ENCODE data around the gene CDH13.

Gene CDH13

DNA sequence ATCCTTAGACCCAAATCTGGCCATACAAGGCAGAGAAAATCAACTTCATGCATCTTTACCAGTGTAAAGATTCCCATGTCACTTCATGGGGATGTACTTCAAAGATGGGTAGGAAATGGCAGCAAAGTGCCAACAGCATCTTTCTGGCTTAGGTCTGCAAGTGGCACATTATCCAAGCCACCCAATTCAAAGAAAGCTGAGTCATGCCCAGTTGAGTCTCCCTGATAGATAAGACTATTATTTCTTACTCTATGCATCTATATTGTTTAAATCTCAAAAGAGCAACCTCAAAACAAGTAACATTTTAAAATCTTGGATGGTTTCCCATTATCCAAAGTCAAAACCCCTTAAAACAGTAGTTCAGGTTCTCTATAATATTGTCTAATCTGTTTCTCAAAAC is 1119.8 kb downstream of the CDH13 start:
- DNase-seq (ENCODE audit: low read depth in 3 of 3) = no peak

DNA sequence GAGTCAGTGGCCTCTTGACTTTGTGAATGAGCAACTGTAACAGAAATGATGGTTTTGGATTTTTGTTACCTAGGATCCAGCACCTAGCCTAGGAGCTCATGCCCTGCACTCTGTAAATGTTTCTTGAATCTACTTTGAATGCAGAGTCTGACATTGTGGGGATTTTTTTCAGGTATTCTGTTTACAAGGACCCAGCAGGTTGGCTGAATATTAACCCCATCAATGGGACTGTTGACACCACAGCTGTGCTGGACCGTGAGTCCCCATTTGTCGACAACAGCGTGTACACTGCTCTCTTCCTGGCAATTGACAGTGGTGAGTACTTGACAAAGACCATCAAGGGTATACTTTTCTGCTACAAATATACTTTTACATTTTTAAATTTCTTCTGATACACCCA is 1121.2 kb downstream of the CDH13 start:
- DNase-seq (ENCODE audit: low read depth in 3 of 3) = no peak

DNA sequence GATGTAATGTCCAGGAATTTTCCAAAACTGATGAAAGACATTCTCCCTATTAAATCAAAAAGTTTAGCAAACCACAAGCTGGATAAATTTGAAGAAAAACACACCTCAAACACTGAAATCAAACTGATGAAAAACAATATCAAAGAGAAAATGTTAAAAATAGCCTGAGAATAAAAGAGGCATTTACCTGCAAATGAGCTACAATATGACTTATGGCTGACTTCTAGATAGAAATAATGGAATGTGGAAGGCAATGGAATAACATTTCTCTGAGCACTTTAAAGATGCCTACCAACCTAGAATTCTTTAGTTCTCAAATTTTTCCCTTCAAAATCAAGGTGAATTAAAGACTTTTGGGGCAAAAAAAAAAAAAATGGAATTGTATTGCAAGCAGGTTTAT is 1128.6 kb downstream of the CDH13 start:
- DNase-seq (ENCODE audit: low read depth in 3 of 3) = no peak

DNA sequence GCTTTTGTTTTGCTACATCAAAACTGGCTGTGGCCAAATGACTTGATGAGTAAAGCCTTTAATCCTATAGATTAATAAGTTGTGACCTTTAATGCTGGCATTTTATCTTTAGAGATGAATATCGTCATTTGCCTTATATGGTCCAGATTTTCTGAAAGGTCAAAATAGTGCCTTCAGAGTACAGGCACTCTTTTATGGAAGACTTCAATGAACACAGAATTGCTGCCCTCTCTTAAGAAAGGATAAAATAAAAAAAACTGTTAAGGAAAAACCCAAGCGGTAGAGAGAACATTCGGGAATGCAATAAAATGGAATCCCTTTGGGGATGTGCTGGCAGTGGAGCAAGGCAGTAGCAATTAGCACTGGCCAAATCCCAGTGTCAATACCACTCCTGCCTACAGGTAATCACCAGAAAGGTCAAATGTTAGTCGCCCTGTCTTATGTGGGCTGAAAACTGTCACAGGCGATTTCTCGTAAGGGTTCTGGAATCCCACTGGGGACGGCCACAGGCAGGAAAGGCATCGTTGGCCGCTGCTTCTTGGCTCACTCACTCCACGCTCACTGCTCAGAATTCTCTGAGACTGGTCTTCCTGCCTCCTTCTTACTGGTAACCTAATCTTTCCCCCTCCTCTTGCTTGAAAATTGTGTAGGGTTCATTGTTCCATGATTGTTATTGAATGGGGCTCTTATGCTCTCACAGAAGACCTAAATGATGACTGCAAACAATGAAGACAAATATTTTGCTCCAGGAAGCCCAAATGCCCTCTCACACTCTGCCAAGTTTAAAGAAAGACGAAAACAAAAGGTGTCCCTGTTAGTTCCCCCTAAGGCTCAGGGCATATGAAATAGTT is 1135.6 kb downstream of the CDH13 start:
- no peak for DNase-seq (ENCODE audit: low read depth in 3 of 3)

DNA sequence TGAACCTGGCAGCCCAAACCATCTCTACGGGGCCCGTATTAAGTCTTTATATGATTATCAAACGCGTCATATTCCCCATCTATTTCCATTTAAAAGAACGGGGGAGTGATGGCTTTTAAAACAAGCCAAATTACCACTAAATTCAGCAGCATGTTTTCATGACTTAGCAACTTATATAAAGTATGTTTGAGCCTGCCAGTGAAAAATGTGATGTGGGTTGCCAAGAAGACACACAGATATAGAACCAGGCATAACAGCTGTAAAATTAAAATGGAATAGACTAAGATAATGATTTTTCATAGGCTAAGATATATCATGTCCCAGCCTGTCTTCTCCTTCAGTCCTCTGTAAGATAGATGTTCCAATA is 1136.2 kb downstream of the CDH13 start:
- no peak for DNase-seq (ENCODE audit: low read depth in 3 of 3)

DNA sequence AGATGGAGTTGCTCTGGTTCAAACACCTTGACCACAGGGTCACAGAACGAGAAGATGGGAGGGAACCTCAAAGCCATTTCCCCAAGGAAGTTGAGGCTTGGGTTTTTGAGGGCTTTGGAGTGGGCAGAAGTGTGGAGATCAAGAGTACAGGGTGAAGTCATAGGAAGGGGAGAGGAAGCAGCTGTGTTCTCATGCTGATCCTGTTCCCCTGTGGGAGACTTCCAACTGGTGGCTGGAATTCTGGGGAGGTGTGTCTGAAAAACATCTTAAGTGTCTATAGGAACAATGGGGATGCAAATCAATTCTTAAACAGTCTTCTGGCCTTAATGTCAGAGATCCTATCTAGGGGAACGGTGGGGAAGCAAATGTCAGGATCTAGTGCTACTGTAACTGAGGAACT is 1142.2 kb downstream of the CDH13 start:
- no peak for DNase-seq (ENCODE audit: low read depth in 3 of 3)

DNA sequence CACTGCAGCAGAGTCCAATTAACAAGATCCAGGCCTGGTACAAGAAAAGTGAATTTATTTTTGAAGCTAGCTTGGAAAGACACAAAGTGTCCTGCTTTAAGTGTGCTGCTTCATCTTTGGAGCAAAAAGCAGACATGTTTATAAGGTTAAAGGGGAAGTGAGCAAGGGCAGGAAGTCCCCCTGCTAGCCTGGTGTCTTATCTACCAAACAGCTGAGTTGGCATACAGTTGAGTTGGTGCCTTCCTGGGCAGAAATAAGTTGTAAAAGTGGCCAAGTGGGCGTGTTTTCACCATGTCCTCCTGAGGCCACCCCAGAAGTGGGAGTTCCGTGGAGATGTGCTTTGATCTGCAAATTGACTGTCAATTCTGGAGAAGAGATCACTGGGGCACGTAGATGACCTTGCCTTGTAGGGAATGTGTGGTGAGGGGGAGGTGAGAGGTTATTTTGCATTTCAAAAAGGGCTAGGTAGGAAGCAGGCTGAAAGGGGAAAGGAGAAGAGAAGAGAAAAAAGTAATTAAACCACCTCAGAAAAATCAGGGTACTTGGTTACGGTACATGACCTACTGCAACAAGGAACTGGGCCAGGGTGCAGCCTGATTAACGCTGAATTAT is 1142.7 kb downstream of the CDH13 start:
- DNase-seq (ENCODE audit: low read depth in 3 of 3) = no peak

DNA sequence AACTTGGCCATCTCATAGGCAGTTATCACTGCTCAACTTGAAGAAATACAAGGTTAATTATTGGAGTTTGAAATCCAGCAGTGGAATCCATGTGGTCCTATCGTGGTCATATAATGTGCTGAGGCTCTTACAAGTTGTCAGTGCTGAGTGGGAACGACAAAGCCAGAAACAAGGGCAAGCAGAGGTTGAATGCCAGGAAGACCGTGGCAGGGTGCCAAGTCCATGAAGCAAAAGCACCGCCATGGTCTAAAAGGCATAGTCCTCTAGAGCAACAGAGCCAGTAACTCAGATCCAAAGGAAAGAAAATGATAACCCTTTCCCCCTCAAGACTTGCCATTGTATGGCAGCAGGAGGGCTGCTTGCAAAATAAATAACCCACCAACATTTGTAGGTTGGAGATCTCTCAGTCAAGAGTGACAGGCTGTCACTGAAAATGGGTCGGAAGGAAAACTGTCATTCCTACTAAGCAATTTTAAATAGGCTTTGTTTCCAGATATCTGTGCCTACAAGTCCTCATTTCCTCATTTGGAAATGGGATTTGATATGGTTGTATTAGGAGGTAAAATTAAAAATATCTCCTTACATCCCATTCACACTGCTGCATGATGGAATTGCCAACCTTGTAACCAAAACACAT is 1144.7 kb downstream of the CDH13 start:
- DNase-seq (ENCODE audit: low read depth in 3 of 3) = no peak

DNA sequence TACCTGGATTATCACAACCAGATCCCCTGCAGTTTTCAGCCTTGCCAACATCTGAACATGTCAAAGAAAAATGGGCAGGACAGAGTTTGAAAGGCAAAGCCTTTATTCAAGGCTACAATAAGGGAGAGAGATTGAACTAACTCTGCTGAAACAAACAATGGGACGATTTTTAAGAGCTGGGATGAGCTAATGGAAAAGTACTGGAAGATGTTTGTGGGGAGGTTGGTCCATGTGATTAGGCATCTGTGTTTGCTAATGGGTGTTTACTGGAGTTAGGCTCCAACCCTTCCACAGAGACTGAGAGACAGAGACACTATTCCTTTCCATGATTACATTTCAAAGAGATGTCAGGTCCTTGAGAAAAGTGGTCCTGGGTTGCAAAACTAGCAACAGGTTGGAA is 1146.0 kb downstream of the CDH13 start:
- DNase-seq (ENCODE audit: low read depth in 3 of 3) = no peak

DNA sequence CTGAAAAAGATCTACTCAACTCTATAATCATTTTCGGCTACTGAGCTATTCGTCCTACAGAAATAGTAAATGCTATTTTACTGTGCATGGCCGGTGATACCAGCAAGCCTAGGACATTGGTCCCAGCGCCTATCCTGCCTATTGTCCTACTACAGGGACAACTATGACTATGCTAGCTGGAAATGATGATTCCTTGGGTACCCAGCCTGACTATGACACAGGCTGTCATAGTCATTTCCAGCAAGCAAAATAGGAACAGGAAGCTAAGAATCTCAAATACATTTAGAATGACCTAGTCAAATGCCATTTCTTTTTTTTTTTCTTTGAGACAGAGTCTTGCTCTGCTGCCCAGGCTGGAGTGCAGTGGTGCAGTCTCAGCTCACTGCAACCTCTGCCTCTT is 1147.3 kb downstream of the CDH13 start:
- DNase-seq (ENCODE audit: low read depth in 3 of 3) = no peak

DNA sequence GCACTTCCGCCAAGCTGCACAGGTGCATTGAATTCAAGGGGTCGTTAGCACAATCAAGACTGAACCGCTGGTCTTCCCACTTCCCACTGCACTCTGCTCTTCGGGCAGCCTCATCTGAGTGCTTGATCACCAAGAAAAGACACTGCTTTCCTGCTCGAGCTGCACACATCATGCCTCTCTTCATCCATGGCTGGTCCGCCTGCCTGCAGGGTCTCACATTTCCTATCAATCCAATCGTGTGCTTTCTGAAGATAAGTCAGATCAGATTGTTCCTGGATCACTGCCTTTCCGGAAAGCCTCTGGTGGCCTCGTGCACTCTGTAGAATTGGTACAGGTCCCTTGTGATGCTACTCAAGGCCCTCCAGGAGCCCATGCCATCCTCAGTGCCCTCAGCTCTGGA is 1150.2 kb downstream of the CDH13 start:
- DNase-seq (ENCODE audit: low read depth in 3 of 3) = no peak

DNA sequence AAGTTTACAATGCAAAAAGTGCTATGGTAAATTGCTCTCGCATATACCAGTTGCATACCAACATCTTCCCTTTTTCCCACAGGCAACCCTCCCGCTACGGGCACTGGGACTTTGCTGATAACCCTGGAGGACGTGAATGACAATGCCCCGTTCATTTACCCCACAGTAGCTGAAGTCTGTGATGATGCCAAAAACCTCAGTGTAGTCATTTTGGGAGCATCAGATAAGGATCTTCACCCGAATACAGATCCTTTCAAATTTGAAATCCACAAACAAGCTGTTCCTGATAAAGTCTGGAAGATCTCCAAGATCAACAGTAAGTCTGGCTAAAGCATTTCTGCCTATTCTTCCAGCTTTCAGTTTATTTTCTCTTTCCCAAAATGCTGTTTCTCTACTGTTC is 1153.1 kb downstream of the CDH13 start:
- DNase-seq (ENCODE audit: low read depth in 3 of 3) = no peak

DNA sequence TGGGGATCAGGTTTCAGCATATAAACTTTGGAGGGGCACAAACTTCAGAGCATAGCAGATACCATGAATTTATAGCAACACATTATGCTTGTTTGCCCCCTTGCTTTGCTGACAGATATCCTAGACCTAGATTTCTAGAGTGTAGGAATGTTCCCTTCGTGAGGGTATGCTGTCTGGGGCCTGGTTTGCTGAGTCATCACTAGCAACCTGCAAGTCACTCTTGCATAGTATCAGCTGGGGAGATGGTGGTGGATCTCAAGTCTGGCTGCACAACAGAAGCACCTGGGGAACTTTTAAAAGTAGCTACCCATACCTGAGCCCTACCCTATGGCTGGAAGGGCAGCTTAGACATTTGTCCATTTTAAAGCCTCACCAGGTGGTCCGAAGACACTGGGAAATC is 1158.7 kb downstream of the CDH13 start:
- DNase-seq (ENCODE audit: low read depth in 3 of 3) = no peak

DNA sequence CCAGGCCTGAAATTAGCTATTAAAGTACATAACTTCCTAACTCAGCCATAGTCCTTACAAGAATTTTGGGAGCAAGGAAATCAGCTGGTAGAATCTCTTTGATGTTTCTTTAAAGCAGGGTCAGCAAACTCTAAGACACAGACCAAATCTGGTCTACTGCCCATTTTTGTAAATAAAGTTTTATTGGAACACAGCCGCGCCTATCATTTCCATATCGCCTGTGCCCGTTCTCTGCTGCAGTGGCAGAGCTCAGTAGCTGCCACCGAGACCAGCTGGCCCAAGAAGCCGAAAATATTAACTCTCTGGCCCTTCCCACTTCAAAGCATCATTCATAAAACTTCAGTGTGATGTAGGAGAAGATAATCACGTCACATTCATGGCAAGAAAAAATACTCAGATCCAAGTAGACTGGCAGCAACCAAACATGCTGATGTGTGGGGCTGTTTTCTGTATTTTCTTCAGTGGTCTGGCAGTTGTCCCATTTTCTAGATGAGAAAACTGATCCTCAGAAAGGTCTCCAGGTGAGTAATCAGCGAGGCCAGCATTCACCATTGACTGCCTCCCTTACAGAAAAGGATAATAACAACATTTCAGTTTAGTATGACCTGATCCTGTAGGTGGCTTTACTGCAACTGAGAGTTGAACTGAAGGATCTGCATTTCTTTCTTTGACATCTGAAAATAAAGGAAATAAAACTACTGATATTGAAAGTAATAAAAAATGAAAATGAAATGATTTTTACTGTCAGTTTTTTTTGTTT is 1163.1 kb downstream of the CDH13 start:
- no peak for DNase-seq (ENCODE audit: low read depth in 3 of 3)

DNA sequence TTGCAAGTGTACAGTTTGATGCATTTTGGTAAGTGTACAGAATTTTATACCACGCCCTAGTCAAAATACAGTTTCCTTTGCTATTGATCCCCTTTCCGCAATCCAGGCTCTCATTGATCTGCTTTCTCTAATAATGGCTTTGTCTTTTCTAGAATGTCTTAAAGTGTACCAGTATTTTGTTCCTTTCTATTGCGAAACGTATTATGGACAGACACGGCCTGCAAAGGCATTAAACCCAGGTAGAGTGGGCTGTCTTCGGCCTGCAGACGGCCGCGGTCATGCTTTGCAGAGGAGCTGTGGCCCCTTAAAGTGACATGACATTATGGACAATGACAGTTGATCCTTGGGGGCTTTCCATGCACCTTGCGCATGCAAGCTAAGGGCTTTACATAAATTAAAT is 1165.1 kb downstream of the CDH13 start:
- no peak for DNase-seq (ENCODE audit: low read depth in 3 of 3)

DNA sequence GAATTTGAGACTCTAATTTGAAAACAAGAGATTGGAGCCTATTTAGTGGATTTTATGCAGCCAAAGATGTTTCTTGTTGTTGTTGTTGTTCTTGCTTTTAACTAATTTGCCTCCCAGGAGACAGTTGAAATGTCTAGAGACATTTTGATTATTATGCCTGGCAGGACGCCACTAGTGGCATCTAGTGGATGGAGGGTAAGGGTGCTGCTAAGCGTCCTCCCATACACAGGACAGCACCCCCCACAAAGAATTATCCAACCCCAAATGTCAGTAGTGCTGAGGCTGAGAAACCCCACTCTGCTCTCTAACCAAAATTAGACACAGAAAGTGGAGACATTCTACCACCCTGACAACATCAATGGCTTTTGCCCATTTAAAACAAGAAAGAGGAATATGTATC is 1165.6 kb downstream of the CDH13 start:
- no peak for DNase-seq (ENCODE audit: low read depth in 3 of 3)

DNA sequence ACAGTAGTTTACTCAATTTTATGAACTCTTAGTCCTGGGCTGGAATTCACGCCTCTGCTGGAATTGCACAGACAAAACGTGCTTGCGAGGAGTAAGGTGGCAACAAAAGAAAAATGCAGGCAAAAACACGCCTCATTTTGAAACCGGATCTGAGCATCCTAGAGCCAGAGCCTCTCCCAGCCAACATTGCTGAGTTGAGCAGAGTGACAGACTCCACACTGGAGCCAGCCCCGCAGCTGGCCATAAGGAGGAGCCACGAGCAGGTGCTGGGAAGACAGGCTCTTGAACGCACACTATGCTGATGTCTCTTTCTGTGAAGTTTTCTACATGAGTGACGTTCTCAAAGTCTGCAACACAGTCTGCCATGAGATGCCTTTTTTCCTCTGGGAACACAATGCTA is 1166.4 kb downstream of the CDH13 start:
- DNase-seq (ENCODE audit: low read depth in 3 of 3) = no peak

DNA sequence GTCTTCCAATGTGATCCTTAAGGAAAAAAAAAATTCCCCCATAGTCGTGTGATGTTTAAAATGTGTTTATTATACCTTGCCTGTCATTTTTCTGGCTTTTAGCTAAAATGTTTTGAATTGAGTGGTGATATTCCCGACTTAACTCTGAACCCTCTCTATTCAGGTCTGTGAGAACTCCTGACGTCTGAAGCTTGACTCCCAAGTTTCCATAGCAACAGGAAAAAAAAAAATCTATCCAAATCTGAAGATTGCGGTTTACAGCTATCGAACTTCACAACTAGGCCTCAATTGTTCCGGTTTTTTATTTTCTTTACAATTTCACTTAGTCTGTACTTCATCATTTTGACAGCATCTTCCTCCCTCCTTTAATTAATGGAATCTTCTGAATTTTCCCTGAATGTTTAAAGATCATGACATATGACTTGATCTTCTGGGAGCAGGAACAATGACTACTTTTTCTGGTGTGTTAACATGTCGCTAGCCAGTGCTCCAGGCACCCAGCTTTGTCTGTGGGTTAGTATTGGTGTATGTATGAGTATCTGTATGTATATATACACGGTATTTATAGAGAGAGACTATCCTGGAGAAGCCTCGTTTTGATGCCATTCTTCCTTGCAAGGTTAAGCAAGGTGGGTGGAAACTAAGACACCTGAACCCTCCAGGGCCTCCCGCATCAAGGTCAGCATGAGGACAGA is 1168.2 kb downstream of the CDH13 start:
- no peak for DNase-seq (ENCODE audit: low read depth in 3 of 3)

DNA sequence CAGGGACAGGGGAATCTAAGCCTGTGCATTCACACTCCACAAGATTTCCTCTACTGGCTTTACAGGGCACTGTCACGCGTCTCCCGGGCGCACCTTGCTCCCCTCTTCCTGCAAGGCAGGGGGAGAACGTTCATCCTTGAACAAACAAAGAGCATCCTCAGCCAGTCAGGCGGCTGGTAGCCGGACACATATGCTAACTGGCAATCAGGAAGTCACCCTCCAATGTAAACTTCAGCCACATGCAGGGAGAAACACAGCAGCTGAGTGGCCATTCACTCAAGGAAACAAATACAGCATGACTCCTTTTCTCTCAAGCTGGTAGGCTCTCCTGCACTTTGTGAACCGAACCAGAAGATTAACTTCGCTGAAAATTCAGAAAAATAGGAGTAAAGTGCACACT is 1170.2 kb downstream of the CDH13 start:
- DNase-seq (ENCODE audit: low read depth in 3 of 3) = no peak

DNA sequence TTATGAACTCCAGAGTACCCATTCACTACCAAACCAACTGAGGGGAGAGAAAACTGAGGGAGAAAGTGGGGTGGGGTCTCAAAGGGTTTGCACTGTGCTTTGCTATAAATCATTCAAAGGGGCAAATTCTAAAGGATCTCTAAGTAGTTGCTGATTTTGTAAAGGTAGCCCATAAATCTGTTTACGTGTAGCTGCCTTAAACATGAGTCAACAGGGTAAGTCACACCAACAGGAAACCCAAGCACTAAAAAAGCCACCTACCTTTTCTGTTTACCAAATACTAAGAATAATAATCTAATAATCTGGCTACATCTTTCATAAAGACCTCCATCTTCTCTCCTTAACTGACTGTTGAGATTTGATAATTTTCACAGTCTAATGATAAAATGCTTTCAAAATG is 1172.6 kb downstream of the CDH13 start:
- DNase-seq (ENCODE audit: low read depth in 3 of 3) = no peak

DNA sequence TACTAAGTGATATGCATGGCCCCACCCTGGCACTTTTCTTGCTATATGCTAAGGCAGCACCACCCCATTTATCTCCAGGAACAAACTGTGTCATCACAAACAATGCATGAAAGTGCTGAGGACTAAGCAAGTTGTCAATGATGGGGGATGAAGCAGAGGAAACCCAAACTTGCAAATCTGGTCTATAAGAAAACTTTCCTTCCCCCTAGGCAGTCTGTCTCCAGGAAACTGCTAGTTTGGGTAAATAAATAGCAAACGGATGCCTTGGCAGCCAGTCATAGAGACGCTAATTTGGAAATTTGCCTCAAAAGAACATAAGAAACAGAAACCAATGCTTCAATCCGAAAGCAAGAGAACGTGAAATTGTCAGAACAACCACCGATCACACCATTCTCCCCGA is 1175.4 kb downstream of the CDH13 start:
- no peak for DNase-seq (ENCODE audit: low read depth in 3 of 3)

Measured in stimulated activated CD4-positive, alpha-beta T cell treated with anti-CD3 and anti-CD28 coated beads, TNF-alpha, amount 100 ng/mL, for 24 hours (primary cell).